Fibroblast of mammary gland (primary cell): ENCODE results near the gene TOP1.
A peak's percentile ranks its signal among the peaks of the same experiment; 100 is the strongest.

Experiments used
- DNase-seq: peaks from one replicate; pipeline ENCODE4 v3.0.0-alpha.2; 2010; ENCODE audit warnings: low read depth
- H3K4me3 ChIP-seq: 2 replicates; pipeline ENCODE4 v1.5.1; 2011; ENCODE audit warnings: low read depth, mild to moderate bottlenecking, low read length, moderate library complexity; ENCODE audit not compliant: control insufficient read depth
- CTCF ChIP-seq: conservative IDR thresholded peaks from 2 replicates; pipeline ENCODE4 v1.5.1; 2011; ENCODE audit warnings: low read depth, low read length, inconsistent platforms; ENCODE audit not compliant: control insufficient read depth, insufficient read depth

Gene TOP1

GRCh38 chr20:41028359-41029149 is at the start of gene TOP1:
Gene TOP1 (plus strand): TSS chr20:41028822. CDS start chr20:41029068, 246 bp downstream.
- peak; percentile 100 for DNase-seq
- TF ChIP-seq CTCF: no peak
- peak within 1 kb of the TSS; percentile 77 for H3K4me3 ChIP-seq

- H3K4me3 ChIP-seq: no peak overlapping the region
- no peak for DNase-seq
- TF ChIP-seq CTCF: no peak
These were observed 49.4 kb upstream of the TOP1 start for GRCh38 chr20:40979247-40979646.

DNA sequence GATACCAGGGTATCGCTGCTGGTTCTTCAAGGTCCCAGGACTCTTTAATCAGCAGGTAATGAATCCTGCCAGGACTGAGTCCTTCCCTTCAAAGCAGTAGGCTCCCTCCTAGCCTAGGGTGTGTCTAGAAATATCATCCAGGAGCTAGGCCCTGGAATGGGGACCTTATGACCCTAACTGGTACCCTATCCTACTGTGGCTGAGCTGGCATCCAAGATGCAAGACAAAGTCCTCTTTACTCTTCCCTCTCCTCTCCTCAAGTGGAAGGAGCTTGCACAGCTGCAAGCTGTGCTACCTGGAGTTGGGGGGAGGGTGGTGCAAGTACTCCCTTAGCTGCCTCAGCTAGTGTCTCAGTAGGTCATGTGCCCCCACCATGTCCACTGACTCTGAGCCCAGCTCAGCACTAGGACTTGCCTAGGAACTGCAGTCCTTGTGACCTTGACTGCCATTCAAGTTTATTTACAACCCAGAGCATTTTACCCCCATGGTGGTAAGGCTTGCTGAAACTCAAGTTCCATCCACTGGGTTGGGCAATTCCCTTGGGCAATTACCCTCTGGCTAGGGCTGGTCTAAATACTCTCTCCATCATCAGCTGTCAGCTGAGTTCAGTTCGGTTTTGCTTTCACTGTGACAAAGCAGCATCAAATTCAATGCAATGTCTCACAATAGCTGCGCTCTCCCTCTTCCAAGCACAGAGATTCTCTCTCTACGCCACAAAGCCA is 48.4 kb upstream of the TOP1 start:
- no peak overlapping the region for H3K4me3 ChIP-seq
- peak; percentile 67 for DNase-seq
- no peak for TF ChIP-seq CTCF

DNA sequence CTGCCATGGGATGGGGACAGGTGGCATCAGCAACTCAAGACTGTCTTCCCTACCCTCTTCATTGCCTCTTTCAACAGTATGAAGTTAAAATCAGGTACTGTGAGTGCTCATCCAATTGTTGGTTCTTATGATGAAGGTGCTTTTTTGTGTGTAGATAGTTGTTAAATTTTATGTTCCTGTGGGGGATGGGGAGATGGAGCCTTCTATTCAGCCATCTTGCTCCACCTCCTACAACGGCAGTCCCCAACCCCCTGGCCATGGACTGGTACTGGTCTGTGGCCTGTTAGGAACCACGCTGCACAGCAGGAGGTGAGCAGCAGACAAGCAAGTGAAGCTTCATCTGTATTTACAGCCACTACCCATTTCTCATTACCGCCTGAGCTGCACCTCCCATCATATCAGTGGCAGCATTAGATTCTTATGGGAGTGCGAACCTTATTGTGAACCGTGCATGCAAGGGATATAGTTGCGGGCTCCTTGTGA is 47.8 kb upstream of the TOP1 start:
- TF ChIP-seq CTCF: no peak
- no peak for DNase-seq

GRCh38 chr20:40982415-40983145 is 46.0 kb upstream of the TOP1 start:
- DNase-seq: peak; percentile 24
- no peak overlapping the region for H3K4me3 ChIP-seq
- no peak for TF ChIP-seq CTCF

More for the DNA sequence above, 47.8 kb upstream of the TOP1 start:
- no peak overlapping the region for H3K4me3 ChIP-seq

- no peak for TF ChIP-seq CTCF
- no peak for DNase-seq
- H3K4me3 ChIP-seq: no peak overlapping the region
These were observed 44.7 kb upstream of the TOP1 start for GRCh38 chr20:40983898-40984297.
